ENCODE data around the gene FANK1.

GRCh38 chr10:126022841-126023240, 126.5 kb downstream of the FANK1 start:
- TF ChIP-seq YY1 (IDR thresholded peaks at IDR 0.05; ENCODE audit: insufficient read depth, insufficient read length) (no peak), ZNF274 (IDR thresholded peaks at IDR 0.05; ENCODE audit: low read depth, low read length) (no peak)

Measured in NT2/D1 (cell line).